Esophagus muscularis mucosa (tissue), 3 donors: ENCODE data around the gene SND1.

Experiments used
- CTCF ChIP-seq, 3 experiments: fragments of 200-600 bp in 2 of 3; fragments of 450-650 bp in 1 of 3; sonication (generic) in 2 of 3; IDR thresholded peaks; one replicate each; pipeline ENCODE4 v1.5.1; 2017 to 2019; ENCODE audit warnings: antibody characterized with exemption in 3 of 3, mild to moderate bottlenecking in 2 of 3, moderate library complexity in 1 of 3
- POLR2A ChIP-seq: fragments of 450-650 bp; IDR thresholded peaks from one replicate; pipeline ENCODE4 v1.6.1; 2017; ENCODE audit warnings: antibody characterized with exemption, moderate library complexity, mild to moderate bottlenecking, low read depth

GRCh38 chr7:127828843-127829500 is 177.0 kb downstream of the SND1 start:
- TF ChIP-seq CTCF (IDR thresholded peaks at IDR 0.05) (no peak), POLR2A (no peak)
